SK-N-SH (cell line): ENCODE measurements around the gene IGSF23. TPM values are rescaled to one million over a fixed set of nuclear protein-coding genes. Genes with fewer than 3 reads are reported as not detected.

ENCODE experiments used
- CTCF ChIA-PET: fragments of 300-600, 350-600 bp; formaldehyde crosslinking; extraction: SDS; loops from one replicate; lab custom pipeline; 2021; lab: Yijun Ruan, JAX
- POLR2A ChIA-PET: fragments of 350-600 bp; sonication (Branson Sonifier 250); formaldehyde crosslinking; extraction: SDS; loops from one replicate; lab custom pipeline; 2020; ENCODE audit warnings: antibody characterized with exemption, inconsistent platforms; lab: Yijun Ruan, JAX
- DNase-seq: peaks from one replicate; pipeline ENCODE4 v3.0.0; 2012
- H2AFZ ChIP-seq: fragments of 200-600 bp; sonication (generic); 2 replicates; pipeline ENCODE4 v1.8.1; 2016; ENCODE audit warnings: antibody characterized with exemption, mild to moderate bottlenecking, low read depth
- H3F3A ChIP-seq: fragments of 200-600 bp; sonication (generic); replicated peaks from 2 replicates; pipeline ENCODE3; 2016; ENCODE audit warnings: antibody characterized with exemption, mild to moderate bottlenecking; ENCODE audit not compliant: insufficient read depth
- H3K27ac ChIP-seq, 2 experiments: fragments of 200-500 bp in 1 of 2; fragments of 200-600 bp in 1 of 2; sonication (Bioruptor generic) in 1 of 2; sonication (generic), shearing (Covaris generic) in 1 of 2; 2 replicates each; pipeline versions ENCODE4 v1.5.1 to v1.6.1; 2014 to 2016; ENCODE audit warnings: low read depth in 2 of 2, inconsistent platforms in 1 of 2, low read length in 1 of 2, mild to moderate bottlenecking in 1 of 2, mixed read lengths in 1 of 2
- H3K27me3 ChIP-seq: fragments of 200-600 bp; sonication (generic), shearing (Covaris generic); 2 replicates; pipeline ENCODE4 v1.6.1; 2016; ENCODE audit warnings: mixed run types; ENCODE audit not compliant: insufficient read depth
- H3K36me3 ChIP-seq, 2 experiments: fragments of 200-500 bp in 1 of 2; fragments of 200-600 bp in 1 of 2; sonication (Bioruptor generic) in 1 of 2; sonication (generic) in 1 of 2; replicated peaks in 1 of 2; 2 replicates each; pipeline versions ENCODE3 to v1.5.1; 2014 to 2016; ENCODE audit warnings: low read length in 1 of 2, mild to moderate bottlenecking in 1 of 2; ENCODE audit not compliant: insufficient read depth in 2 of 2, control insufficient read depth in 1 of 2
- H3K4me1 ChIP-seq, 2 experiments: fragments of 200-500 bp in 1 of 2; fragments of 200-600 bp in 1 of 2; sonication (Bioruptor generic) in 1 of 2; sonication (generic), shearing (Covaris generic) in 1 of 2; 2 replicates each; pipeline versions ENCODE4 v1.5.1 to v1.6.1; 2014 to 2016; ENCODE audit warnings: low read depth in 1 of 2, low read length in 1 of 2, mixed run types in 1 of 2; ENCODE audit not compliant: insufficient read depth in 2 of 2, control insufficient read depth in 1 of 2
- H3K4me2 ChIP-seq: fragments of 200-600 bp; sonication (generic), shearing (Covaris generic); 2 replicates; pipeline ENCODE4 v1.6.1; 2017; ENCODE audit warnings: mixed run types
- H3K4me3 ChIP-seq, 2 experiments: fragments of 200-500 bp in 1 of 2; fragments of 200-600 bp in 1 of 2; sonication (Bioruptor generic) in 1 of 2; sonication (generic), shearing (Covaris generic) in 1 of 2; 2 replicates each; pipeline versions ENCODE4 v1.5.1 to v1.8.1; 2014 to 2016; ENCODE audit warnings: low read depth in 2 of 2, inconsistent platforms in 1 of 2, low read length in 1 of 2, mild to moderate bottlenecking in 1 of 2, mixed read lengths in 1 of 2, moderate library complexity in 1 of 2
- H3K79me2 ChIP-seq: fragments of 200-600 bp; sonication (generic); 2 replicates; pipeline ENCODE4 v1.8.1; 2017; ENCODE audit warnings: mild to moderate bottlenecking; ENCODE audit not compliant: insufficient read depth
- H3K9ac ChIP-seq: fragments of 200-600 bp; sonication (generic); 2 replicates; pipeline ENCODE4 v1.6.1; 2017; ENCODE audit warnings: mixed run types
- H3K9me2 ChIP-seq: fragments of 200-600 bp; sonication (generic); 2 replicates; pipeline ENCODE4 v1.6.1; 2017; ENCODE audit warnings: mixed run types
- H3K9me3 ChIP-seq: fragments of 200-600 bp; sonication (generic); 2 replicates; pipeline ENCODE4 v1.6.1; 2017; ENCODE audit warnings: mixed run types, mild to moderate bottlenecking, moderate library complexity
- H4K20me1 ChIP-seq: fragments of 200-600 bp; sonication (generic); 2 replicates; pipeline ENCODE4 v1.6.1; 2017; ENCODE audit warnings: mild to moderate bottlenecking, mixed run types; ENCODE audit not compliant: insufficient read depth
- ELF1 ChIP-seq: IDR thresholded peaks from 2 replicates; pipeline ENCODE4 v1.4.0; 2012
- EZH2phosphoT487 ChIP-seq: fragments of 200-600 bp; sonication (generic); IDR thresholded peaks from 2 replicates; pipeline ENCODE4 v1.6.1; 2017; ENCODE audit warnings: low read depth, mixed run types, mild to moderate bottlenecking, antibody characterized with exemption, moderate library complexity, borderline replicate concordance
- GATA2 ChIP-seq: sonication (generic); formaldehyde crosslinking; IDR thresholded peaks from 2 replicates; pipeline ENCODE4 v1.5.0; 2020; ENCODE audit warnings: mild to moderate bottlenecking, missing genetic modification reagents
- MEF2A ChIP-seq: IDR thresholded peaks from 2 replicates; pipeline ENCODE4 v1.4.0; 2012; ENCODE audit warnings: low read depth, borderline replicate concordance
- MXI1 ChIP-seq: IDR thresholded peaks from 2 replicates; pipeline ENCODE4 v1.6.1; 2012; ENCODE audit warnings: mild to moderate bottlenecking, low read depth, low read length, improper control_type of control experiment
- NFIC ChIP-seq: IDR thresholded peaks from 2 replicates; pipeline ENCODE4 v1.4.0; 2012; ENCODE audit warnings: borderline replicate concordance
- NRF1 ChIP-seq: IDR thresholded peaks from 2 replicates; pipeline ENCODE4 v1.6.1; 2012; ENCODE audit warnings: low read depth, mild to moderate bottlenecking, low read length
- RAD21 ChIP-seq: IDR thresholded peaks from 2 replicates; pipeline ENCODE4 v1.6.1; 2012; ENCODE audit warnings: mild to moderate bottlenecking, low read length
- RCOR1 ChIP-seq: fragments of 150-350 bp; IDR thresholded peaks from 2 replicates; pipeline ENCODE4 v1.6.1; 2017; ENCODE audit warnings: antibody characterized with exemption, low read length
- RFX5 ChIP-seq: IDR thresholded peaks from 2 replicates; pipeline ENCODE4 v1.6.1; 2012; ENCODE audit warnings: mild to moderate bottlenecking, improper control_type of control experiment, low read length
- RXRA ChIP-seq: IDR thresholded peaks from 2 replicates; pipeline ENCODE4 v1.4.0; 2012; ENCODE audit warnings: low read depth, mild to moderate bottlenecking, borderline replicate concordance
- SIN3A ChIP-seq: IDR thresholded peaks from 2 replicates; pipeline ENCODE4 v1.6.1; 2012; ENCODE audit warnings: low read depth, mild to moderate bottlenecking, low read length, moderate library complexity, borderline replicate concordance
- TCF12 ChIP-seq: IDR thresholded peaks from 2 replicates; pipeline ENCODE4 v1.4.0; 2012
- TEAD4 ChIP-seq: IDR thresholded peaks from 2 replicates; pipeline ENCODE4 v1.4.0; 2012; ENCODE audit warnings: mild to moderate bottlenecking, borderline replicate concordance; ENCODE audit not compliant: insufficient read depth
- USF1 ChIP-seq: IDR thresholded peaks from 2 replicates; pipeline ENCODE4 v1.4.0; 2012; ENCODE audit warnings: low read depth, borderline replicate concordance
- USF2 ChIP-seq: fragments of 150-350 bp; IDR thresholded peaks from 2 replicates; pipeline ENCODE4 v1.6.1; 2017; ENCODE audit warnings: antibody characterized with exemption, low read length, low read depth, borderline replicate concordance
- ZBTB33 ChIP-seq: IDR thresholded peaks from 2 replicates; pipeline ENCODE4 v1.4.0; 2012; ENCODE audit warnings: low read depth, borderline replicate concordance
- WGBS: methylation state at CpG from one replicate; pipeline ENCODE4 v1.1.6; 2017; ENCODE audit warnings: low lambda C conversion rate; 5-methylcytosine and 5-hydroxymethylcytosine counted together
- polyA plus RNA-seq, 3 experiments: library from polyadenylated mRNA; depleted of rRNA; stranded (reverse); fragments of >200 nt; gene quantifications; 2 replicates each; pipeline ENCODE4 v1.2.3, GENCODE V29; 2012
- TF ChIP-seq, protein P1 (sequence below): IDR thresholded peaks from 2 replicates; pipeline ENCODE4 v1.4.0; 2012; ENCODE audit warnings: low read depth
- TF ChIP-seq, protein P2 (sequence below): IDR thresholded peaks from 2 replicates; pipeline ENCODE4; 2012
- TF ChIP-seq, protein P3 (sequence below): fragments of 150-350 bp; IDR thresholded peaks from 2 replicates; pipeline ENCODE4 v1.6.1; 2016; ENCODE audit warnings: mild to moderate bottlenecking, low read depth, low read length
- TF ChIP-seq, protein P4 (sequence below): IDR thresholded peaks from 2 replicates; pipeline ENCODE4 v1.6.1; 2012; ENCODE audit warnings: mild to moderate bottlenecking, low read depth, low read length, moderate library complexity

IGSF23 gene
- polyA plus RNA-seq, 1 of the 3 experiments (the other 2 are of a cell fraction) = 0.08 TPM

DNA sequence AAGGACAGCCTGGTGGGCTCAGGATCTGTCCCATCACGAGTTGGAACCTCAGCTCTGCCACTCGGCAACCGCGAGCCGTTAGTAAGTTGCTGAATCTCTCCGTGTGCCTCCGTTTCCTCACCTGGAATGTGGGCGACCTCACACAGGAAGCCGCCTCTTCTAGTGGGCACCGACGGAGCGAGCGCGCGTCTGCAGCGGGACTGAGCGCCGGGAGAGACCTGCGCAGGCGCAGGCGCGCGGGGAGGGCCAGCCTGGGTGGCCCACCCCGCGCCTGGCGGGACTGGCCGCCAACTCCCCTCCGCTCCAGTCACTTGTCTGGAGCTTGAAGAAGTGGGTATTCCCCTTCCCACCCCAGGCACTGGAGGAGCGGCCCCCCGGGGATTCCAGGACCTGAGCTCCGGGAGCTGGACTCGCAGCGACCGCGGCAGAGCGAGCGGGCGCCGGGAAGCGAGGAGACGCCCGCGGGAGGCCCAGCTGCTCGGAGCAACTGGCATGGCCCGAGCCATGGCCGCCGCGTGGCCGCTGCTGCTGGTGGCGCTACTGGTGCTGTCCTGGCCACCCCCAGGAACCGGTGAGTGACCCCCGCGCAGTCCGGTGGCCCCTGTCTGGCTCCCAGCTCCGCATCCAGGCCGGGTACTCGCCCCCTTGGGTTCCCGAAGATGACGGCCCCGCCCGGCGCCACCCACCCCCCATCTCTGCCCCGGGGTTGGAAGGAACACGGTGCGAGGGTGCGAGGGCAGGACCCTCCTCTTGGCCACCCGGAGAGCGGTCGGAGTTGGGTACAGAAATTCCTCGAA lies 30.4 kb downstream of the IGSF23 start, which contains the start of gene PVR:
TSS of gene PVR (plus strand) at position 306 of the 797 bp plus-strand sequence. CDS start at position 493, 187 bp downstream.
- Histone ChIP-seq H3K4me1 (peaks cover 0 to 2% of the 10 kb centered on the region in 2 experiments; a peak in 1 of 4 replicates), H4K20me1 (peaks cover 23% of the 10 kb centered on the region; the same call in 1 of the 2 replicates), H3K79me2 (peaks cover 46% of the 10 kb centered on the region), H3K4me3 (peak within 1 kb of the TSS; percentile 66 to 88), H3K9me2 (no peaks in the 10 kb centered on the region), H3K9me3 (no peaks in the 10 kb centered on the region), H3K9ac (peak within 1 kb of the TSS; percentile 90), H3K27me3 (no peaks in the 10 kb centered on the region), H3K36me3 (peaks cover 6 to 13% of the 10 kb centered on the region in 2 experiments), H3K27ac (peak within 1 kb of the TSS; percentile 82 to 83), H2AFZ (peak within 1 kb of the TSS; percentile 78), H3K4me2 (peak within 1 kb of the TSS; percentile 82), H3F3A (no peaks in the 10 kb centered on the region)
- WGBS = 2% methylated on average over 21 of the region's 70 CpGs
- ChIA-PET CTCF (interaction anchor here (1.2 to 2.6 kb wide), 2 partner anchors 13 to 73 kb away, joined by 4 to 18 read pairs; no protein-coding TSS in a partner anchor), POLR2A (interaction anchor here (1.4 kb wide), 1 partner anchor 143 kb away, joined by 5 read pairs; the partner anchor contains the start of gene ZNF180)
- DNase-seq = peak; percentile 95
- TF ChIP-seq NFIC (no peak), GATA2 (CRISPR knock-in tag) (no peak), RFX5 (no peak), USF1 (no peak), MEF2A (no peak), TCF12 (no peak), USF2 (no peak), RXRA (no peak), ZBTB33 (no peak), NRF1 (peak; percentile 93), RAD21 (no peak), RCOR1 (peak; percentile 30; the same call in 1 of the 2 replicates), ELF1 (no peak), SIN3A (peak; percentile 26; the same call in 1 of the 2 replicates), EZH2phosphoT487 (no peak), MXI1 (no peak; the same call in 1 of the 2 replicates), TEAD4 (0 out of 2 replicates have a peak, but pooled peaks have one; percentile 17)
- TF ChIP-seq, protein P1, sequence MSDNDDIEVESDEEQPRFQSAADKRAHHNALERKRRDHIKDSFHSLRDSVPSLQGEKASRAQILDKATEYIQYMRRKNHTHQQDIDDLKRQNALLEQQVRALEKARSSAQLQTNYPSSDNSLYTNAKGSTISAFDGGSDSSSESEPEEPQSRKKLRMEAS = peak; percentile 55
- TF ChIP-seq, protein P2, sequence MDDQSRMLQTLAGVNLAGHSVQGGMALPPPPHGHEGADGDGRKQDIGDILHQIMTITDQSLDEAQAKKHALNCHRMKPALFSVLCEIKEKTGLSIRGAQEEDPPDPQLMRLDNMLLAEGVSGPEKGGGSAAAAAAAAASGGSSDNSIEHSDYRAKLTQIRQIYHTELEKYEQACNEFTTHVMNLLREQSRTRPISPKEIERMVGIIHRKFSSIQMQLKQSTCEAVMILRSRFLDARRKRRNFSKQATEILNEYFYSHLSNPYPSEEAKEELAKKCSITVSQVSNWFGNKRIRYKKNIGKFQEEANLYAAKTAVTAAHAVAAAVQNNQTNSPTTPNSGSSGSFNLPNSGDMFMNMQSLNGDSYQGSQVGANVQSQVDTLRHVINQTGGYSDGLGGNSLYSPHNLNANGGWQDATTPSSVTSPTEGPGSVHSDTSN = no peak
- TF ChIP-seq, protein P3, sequence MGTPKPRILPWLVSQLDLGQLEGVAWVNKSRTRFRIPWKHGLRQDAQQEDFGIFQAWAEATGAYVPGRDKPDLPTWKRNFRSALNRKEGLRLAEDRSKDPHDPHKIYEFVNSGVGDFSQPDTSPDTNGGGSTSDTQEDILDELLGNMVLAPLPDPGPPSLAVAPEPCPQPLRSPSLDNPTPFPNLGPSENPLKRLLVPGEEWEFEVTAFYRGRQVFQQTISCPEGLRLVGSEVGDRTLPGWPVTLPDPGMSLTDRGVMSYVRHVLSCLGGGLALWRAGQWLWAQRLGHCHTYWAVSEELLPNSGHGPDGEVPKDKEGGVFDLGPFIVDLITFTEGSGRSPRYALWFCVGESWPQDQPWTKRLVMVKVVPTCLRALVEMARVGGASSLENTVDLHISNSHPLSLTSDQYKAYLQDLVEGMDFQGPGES = no peak
- TF ChIP-seq, protein P4, sequence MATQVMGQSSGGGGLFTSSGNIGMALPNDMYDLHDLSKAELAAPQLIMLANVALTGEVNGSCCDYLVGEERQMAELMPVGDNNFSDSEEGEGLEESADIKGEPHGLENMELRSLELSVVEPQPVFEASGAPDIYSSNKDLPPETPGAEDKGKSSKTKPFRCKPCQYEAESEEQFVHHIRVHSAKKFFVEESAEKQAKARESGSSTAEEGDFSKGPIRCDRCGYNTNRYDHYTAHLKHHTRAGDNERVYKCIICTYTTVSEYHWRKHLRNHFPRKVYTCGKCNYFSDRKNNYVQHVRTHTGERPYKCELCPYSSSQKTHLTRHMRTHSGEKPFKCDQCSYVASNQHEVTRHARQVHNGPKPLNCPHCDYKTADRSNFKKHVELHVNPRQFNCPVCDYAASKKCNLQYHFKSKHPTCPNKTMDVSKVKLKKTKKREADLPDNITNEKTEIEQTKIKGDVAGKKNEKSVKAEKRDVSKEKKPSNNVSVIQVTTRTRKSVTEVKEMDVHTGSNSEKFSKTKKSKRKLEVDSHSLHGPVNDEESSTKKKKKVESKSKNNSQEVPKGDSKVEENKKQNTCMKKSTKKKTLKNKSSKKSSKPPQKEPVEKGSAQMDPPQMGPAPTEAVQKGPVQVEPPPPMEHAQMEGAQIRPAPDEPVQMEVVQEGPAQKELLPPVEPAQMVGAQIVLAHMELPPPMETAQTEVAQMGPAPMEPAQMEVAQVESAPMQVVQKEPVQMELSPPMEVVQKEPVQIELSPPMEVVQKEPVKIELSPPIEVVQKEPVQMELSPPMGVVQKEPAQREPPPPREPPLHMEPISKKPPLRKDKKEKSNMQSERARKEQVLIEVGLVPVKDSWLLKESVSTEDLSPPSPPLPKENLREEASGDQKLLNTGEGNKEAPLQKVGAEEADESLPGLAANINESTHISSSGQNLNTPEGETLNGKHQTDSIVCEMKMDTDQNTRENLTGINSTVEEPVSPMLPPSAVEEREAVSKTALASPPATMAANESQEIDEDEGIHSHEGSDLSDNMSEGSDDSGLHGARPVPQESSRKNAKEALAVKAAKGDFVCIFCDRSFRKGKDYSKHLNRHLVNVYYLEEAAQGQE = no peak
